Retinal pigment epithelial cell (primary cell): ENCODE measurements around the gene MERTK.

Experiments
- DNase-seq: peaks from one replicate; pipeline ENCODE4 v3.0.0-alpha.2; 2010; ENCODE audit warnings: low read depth
- H3K4me3 ChIP-seq: 2 replicates; pipeline ENCODE4 v1.5.1; 2011; ENCODE audit warnings: mild to moderate bottlenecking, low read length, control low read depth, moderate library complexity
- CTCF ChIP-seq: conservative IDR thresholded peaks from 2 replicates; pipeline ENCODE4 v1.5.1; 2011; ENCODE audit warnings: low read depth, low read length, control low read depth, inconsistent platforms

MERTK gene

GRCh38 chr2:112047537-112048235 lies 149.3 kb downstream of the MERTK start:
- no peak overlapping the region for H3K4me3 ChIP-seq
- no peak for TF ChIP-seq CTCF
- DNase-seq = no peak

- no peak for TF ChIP-seq CTCF
- no peak overlapping the region for H3K4me3 ChIP-seq
- no peak for DNase-seq
Measured at GRCh38 chr2:112048236-112048592, 149.8 kb downstream of the MERTK start.

DNA sequence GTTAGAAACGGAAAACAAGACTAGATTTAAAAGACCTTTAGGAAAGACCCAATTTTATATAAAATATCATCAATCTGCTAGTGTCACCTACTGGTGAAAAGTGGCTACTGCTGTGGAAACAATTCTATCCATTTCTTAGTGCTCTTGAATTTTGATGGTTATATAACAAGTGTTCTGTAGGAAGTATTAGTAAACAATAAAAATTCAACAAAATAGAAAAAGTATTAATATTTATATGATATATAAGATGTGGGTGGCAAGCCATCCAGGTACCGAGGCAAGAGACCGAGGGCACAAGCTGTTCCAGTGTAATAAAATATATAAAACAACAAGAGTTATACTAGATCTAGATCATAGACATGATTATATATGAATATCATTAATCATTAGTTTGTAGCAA lies 150.5 kb downstream of the MERTK start:
- no peak overlapping the region for H3K4me3 ChIP-seq
- TF ChIP-seq CTCF = peak; percentile 84
- DNase-seq = no peak

GRCh38 chr2:112050316-112050715 lies 151.9 kb downstream of the MERTK start:
- TF ChIP-seq CTCF = no peak

GRCh38 chr2:112053917-112054846 lies 155.8 kb downstream of the MERTK start:
- peak overlapping the region; percentile 83 for H3K4me3 ChIP-seq
- TF ChIP-seq CTCF = no peak
- peak; percentile 82 for DNase-seq

More at GRCh38 chr2:112050316-112050715, 151.9 kb downstream of the MERTK start:
- no peak for DNase-seq
- H3K4me3 ChIP-seq = no peak overlapping the region

DNA sequence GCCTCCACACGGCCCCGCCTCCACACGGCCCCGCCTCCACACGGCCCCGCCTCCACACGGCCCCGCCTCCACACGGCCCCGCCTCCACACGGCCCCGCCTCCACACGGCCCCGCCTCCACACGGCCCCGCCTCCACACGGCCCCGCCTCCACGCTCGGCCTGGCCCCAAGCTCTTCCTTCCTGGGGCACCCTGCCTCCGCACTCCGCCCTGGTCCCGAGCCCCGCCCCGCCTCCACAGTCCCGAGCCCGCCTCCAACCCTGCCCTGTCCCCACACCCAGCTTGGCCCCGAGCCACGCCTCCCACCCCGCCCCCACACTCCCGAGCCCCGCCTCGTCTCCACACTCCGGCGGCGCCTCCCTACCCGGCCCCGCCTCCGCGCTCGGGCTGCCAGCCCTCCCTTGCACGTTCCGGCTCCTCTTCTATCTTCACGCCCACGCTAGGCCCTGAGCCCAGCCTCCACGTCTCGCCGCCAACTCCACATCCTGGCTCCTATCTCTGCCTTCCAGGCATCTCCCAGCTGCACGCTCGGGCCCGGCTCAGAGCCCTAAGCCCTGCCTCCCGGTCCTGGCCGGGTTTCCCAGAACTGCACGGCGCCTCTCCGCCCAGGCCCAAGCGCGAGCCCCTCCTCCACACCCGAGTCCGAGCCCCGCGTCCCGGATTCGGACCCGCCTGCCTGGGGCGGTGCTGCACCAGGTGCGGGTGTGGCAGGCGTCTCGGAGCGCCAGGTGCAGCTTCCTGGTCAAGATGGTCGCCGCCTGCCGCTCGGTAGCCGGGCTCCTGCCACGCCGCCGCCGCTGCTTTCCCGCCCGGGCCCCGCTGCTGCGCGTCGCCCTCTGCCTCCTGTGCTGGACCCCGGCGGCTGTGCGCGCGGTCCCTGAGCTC lies 156.7 kb downstream of the MERTK start, which contains the start of gene TMEM87B:
TSS of gene TMEM87B (plus strand) at position 423 of the 883 bp plus-strand sequence. CDS start at position 746, 323 bp downstream.
- no peak for TF ChIP-seq CTCF
- H3K4me3 ChIP-seq = peak within 1 kb of the TSS; percentile 83
- peak; percentile 77 for DNase-seq
